Ishikawa (cell line): ENCODE results near the gene HS3ST3A1.

Experiments
- CEBPB ChIP-seq: IDR thresholded peaks from 2 replicates; pipeline ENCODE4 v1.6.1; 2012
- CREB1 ChIP-seq: IDR thresholded peaks from 2 replicates; pipeline ENCODE4 v1.6.1; 2012; ENCODE audit warnings: low read depth
- EGR1 ChIP-seq: IDR thresholded peaks from 2 replicates; pipeline ENCODE4 v1.6.1; 2012
- EP300 ChIP-seq: IDR thresholded peaks from 2 replicates; pipeline ENCODE4 v1.6.1; 2012; ENCODE audit warnings: borderline replicate concordance
- RAD21 ChIP-seq: IDR thresholded peaks from 2 replicates; pipeline ENCODE4 v1.6.1; 2012; ENCODE audit warnings: low read depth
- TAF1 ChIP-seq: IDR thresholded peaks from 2 replicates; pipeline ENCODE4 v1.6.1; 2012; ENCODE audit warnings: low read depth, mild to moderate bottlenecking
- YY1 ChIP-seq: IDR thresholded peaks from 2 replicates; pipeline ENCODE4 v1.6.1; 2012; ENCODE audit warnings: low read depth
- TF ChIP-seq, protein P1 (sequence below): IDR thresholded peaks from 2 replicates; pipeline ENCODE4 v1.6.1; 2012
- TF ChIP-seq, protein P2 (sequence below): IDR thresholded peaks from 2 replicates; pipeline ENCODE4 v1.6.1; 2012
- TF ChIP-seq, protein P3 (sequence below): IDR thresholded peaks from 2 replicates; pipeline ENCODE4 v1.6.1; 2012; ENCODE audit warnings: low read depth, mild to moderate bottlenecking

DNA sequence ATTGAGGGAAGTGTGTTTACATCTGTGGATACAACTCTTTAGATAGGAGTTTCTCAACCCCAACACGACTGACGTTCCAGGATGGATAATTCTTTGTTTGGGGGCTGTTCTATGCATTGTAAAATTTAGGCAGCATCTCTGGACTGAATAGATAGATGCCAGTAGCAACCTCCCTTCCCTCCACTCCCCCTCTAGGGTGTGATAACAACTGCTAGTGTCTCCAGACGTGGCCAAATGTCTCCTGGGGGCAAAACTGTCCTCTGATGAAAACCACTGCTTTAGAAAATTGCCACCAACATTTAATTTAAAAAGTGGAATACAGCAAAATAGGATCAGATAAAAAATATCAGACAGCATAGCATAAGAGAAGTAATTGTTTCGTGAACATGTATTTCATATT lies 79.9 kb downstream of the HS3ST3A1 start:
- TF ChIP-seq EP300 (no peak), CREB1 (no peak), RAD21 (no peak), TAF1 (no peak), CEBPB (no peak), EGR1 (no peak), YY1 (no peak)
- TF ChIP-seq, protein P1, sequence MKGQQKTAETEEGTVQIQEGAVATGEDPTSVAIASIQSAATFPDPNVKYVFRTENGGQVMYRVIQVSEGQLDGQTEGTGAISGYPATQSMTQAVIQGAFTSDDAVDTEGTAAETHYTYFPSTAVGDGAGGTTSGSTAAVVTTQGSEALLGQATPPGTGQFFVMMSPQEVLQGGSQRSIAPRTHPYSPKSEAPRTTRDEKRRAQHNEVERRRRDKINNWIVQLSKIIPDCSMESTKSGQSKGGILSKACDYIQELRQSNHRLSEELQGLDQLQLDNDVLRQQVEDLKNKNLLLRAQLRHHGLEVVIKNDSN, result no peak
- TF ChIP-seq, protein P2, sequence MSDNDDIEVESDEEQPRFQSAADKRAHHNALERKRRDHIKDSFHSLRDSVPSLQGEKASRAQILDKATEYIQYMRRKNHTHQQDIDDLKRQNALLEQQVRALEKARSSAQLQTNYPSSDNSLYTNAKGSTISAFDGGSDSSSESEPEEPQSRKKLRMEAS, result no peak
- TF ChIP-seq, protein P3, sequence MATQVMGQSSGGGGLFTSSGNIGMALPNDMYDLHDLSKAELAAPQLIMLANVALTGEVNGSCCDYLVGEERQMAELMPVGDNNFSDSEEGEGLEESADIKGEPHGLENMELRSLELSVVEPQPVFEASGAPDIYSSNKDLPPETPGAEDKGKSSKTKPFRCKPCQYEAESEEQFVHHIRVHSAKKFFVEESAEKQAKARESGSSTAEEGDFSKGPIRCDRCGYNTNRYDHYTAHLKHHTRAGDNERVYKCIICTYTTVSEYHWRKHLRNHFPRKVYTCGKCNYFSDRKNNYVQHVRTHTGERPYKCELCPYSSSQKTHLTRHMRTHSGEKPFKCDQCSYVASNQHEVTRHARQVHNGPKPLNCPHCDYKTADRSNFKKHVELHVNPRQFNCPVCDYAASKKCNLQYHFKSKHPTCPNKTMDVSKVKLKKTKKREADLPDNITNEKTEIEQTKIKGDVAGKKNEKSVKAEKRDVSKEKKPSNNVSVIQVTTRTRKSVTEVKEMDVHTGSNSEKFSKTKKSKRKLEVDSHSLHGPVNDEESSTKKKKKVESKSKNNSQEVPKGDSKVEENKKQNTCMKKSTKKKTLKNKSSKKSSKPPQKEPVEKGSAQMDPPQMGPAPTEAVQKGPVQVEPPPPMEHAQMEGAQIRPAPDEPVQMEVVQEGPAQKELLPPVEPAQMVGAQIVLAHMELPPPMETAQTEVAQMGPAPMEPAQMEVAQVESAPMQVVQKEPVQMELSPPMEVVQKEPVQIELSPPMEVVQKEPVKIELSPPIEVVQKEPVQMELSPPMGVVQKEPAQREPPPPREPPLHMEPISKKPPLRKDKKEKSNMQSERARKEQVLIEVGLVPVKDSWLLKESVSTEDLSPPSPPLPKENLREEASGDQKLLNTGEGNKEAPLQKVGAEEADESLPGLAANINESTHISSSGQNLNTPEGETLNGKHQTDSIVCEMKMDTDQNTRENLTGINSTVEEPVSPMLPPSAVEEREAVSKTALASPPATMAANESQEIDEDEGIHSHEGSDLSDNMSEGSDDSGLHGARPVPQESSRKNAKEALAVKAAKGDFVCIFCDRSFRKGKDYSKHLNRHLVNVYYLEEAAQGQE, result no peak
